ENCODE measurements around the gene RASAL3. TPM values are rescaled to one million over a fixed set of nuclear protein-coding genes. Genes with fewer than 3 reads are reported as not detected.

The RASAL3 gene
- total and polyA plus RNA-seq, 7 donors = 0.60 to 20.3 (median 1.5) TPM

- intact Hi-C loops (cut with DNase I) = no loop called here
- 47 to 83% methylated on average over 5 of the region's 5 CpGs for WGBS, 2 donors
These were observed 41.8 kb upstream of the RASAL3 start for GRCh38 chr19:15506074-15506571.

DNA sequence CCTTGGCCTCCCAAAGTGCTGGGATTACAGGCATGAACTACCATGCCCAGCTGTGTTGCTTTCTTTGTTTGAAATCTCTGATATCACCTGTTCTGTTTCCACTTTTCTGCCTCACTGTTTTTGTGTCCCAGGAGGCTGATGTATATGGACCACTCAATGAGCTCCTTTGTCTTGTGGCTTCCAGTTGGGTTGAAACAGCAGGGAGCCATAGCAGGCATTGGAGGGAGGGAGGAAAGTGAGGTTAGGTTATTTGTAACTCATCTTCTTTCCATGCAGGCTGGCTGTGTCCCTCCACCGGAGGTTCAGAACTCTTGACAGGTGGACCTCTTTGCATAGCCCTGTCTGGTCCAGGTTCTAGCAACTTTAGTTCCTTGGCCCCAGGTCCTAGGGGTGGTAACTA is 37.9 kb upstream of the RASAL3 start:
- DNase-seq = no peak

More at GRCh38 chr19:15506074-15506571, 41.8 kb upstream of the RASAL3 start:
- H3K36me3 ChIP-seq = no peaks in the 10 kb centered on the region
- peaks cover 15 to 78% (median 35%) of the 10 kb centered on the region in 3 donors for H3K27me3 ChIP-seq
- DNase-seq = no peak
- H3K9me3 ChIP-seq = no peaks in the 10 kb centered on the region
- no peak for TF ChIP-seq EP300 (IDR thresholded peaks at IDR 0.05)
- TF ChIP-seq POLR2AphosphoS5 (IDR thresholded peaks at IDR 0.05) = no peak
- no peak for TF ChIP-seq CTCF (IDR thresholded peaks at IDR 0.05)
- no peak overlapping the region for H3K27ac ChIP-seq
- H3K4me3 ChIP-seq = no peak overlapping the region
- peaks cover 0 to 7% (median 5%) of the 10 kb centered on the region in 4 donors for H3K4me1 ChIP-seq

GRCh38 chr19:15501596-15501995 is 37.3 kb upstream of the RASAL3 start:
- DNase-seq = no peak
- intact Hi-C loops (cut with DNase I) = no loop called here
- Histone ChIP-seq H3K27ac (no peak overlapping the region), H3K9me3 (no peaks in the 10 kb centered on the region), H3K4me3 (no peak overlapping the region), H3K27me3 (peaks cover 0 to 46% (median 5%) of the 10 kb centered on the region in 3 donors), H3K4me1 (no peaks in the 10 kb centered on the region), H3K36me3 (no peaks in the 10 kb centered on the region)
- TF ChIP-seq CTCF (IDR thresholded peaks at IDR 0.05) (no peak), POLR2A (IDR thresholded peaks at IDR 0.05) (no peak), EP300 (IDR thresholded peaks at IDR 0.05) (no peak), POLR2AphosphoS5 (IDR thresholded peaks at IDR 0.05) (no peak)
- 46 to 75% methylated on average over 1 of the region's 1 CpG for WGBS, 2 donors

More for the DNA sequence above, 37.9 kb upstream of the RASAL3 start:
- intact Hi-C loops (cut with DNase I) = no loop called here
- no peak overlapping the region for H3K4me3 ChIP-seq
- H3K36me3 ChIP-seq = no peaks in the 10 kb centered on the region
- no peaks in the 10 kb centered on the region for H3K9me3 ChIP-seq
- H3K27me3 ChIP-seq = peaks cover 0 to 52% (median 8%) of the 10 kb centered on the region in 3 donors
- no peak overlapping the region for H3K27ac ChIP-seq
- TF ChIP-seq POLR2AphosphoS5 (IDR thresholded peaks at IDR 0.05) (no peak), POLR2A (IDR thresholded peaks at IDR 0.05) (no peak), CTCF (IDR thresholded peaks at IDR 0.05) (no peak), EP300 (IDR thresholded peaks at IDR 0.05) (no peak)
- H3K4me1 ChIP-seq = no peaks in the 10 kb centered on the region
- 41 to 82% methylated on average over 1 of the region's 1 CpG for WGBS, 2 donors

GRCh38 chr19:15498910-15499309 is 34.6 kb upstream of the RASAL3 start:
- H3K4me1 ChIP-seq = no peaks in the 10 kb centered on the region
- TF ChIP-seq POLR2AphosphoS5 (IDR thresholded peaks at IDR 0.05) (no peak), EP300 (IDR thresholded peaks at IDR 0.05) (no peak), POLR2A (IDR thresholded peaks at IDR 0.05) (no peak), CTCF (IDR thresholded peaks at IDR 0.05) (no peak)
- 58 to 72% methylated on average over 6 of the region's 6 CpGs for WGBS, 2 donors
- no peak for DNase-seq
- no peaks in the 10 kb centered on the region for H3K36me3 ChIP-seq
- peaks cover 0 to 23% (median 5%) of the 10 kb centered on the region in 3 donors for H3K27me3 ChIP-seq
- H3K27ac ChIP-seq = no peak overlapping the region
- intact Hi-C loops (cut with DNase I) = no loop called here
- no peaks in the 10 kb centered on the region for H3K9me3 ChIP-seq
- H3K4me3 ChIP-seq = no peak overlapping the region
